LNCaP clone FGC (cell line): Measurements from ENCODE around the gene SYT9.
"Not testable (repeated sequence)": the region's sequence is repeated elsewhere in the genome, so short reads cannot be mapped to it uniquely, and the experiment has no call there.

ENCODE experiments used
- DNase-seq: peaks from one replicate; pipeline ENCODE4 v3.0.0-alpha.2; 2011; ENCODE audit warnings: low read depth
- H3K4me3 ChIP-seq: 2 replicates; pipeline ENCODE4 v1.5.1; 2011; ENCODE audit warnings: mild to moderate bottlenecking, low read depth, low read length, control low read depth
- TF ChIP-seq, protein P1 (sequence below): IDR thresholded peaks from 2 replicates; pipeline ENCODE4 v1.5.1; 2012; ENCODE audit warnings: mild to moderate bottlenecking; ENCODE audit not compliant: control insufficient read depth, insufficient read depth; ENCODE audit errors: extremely low read depth

Gene SYT9

DNA sequence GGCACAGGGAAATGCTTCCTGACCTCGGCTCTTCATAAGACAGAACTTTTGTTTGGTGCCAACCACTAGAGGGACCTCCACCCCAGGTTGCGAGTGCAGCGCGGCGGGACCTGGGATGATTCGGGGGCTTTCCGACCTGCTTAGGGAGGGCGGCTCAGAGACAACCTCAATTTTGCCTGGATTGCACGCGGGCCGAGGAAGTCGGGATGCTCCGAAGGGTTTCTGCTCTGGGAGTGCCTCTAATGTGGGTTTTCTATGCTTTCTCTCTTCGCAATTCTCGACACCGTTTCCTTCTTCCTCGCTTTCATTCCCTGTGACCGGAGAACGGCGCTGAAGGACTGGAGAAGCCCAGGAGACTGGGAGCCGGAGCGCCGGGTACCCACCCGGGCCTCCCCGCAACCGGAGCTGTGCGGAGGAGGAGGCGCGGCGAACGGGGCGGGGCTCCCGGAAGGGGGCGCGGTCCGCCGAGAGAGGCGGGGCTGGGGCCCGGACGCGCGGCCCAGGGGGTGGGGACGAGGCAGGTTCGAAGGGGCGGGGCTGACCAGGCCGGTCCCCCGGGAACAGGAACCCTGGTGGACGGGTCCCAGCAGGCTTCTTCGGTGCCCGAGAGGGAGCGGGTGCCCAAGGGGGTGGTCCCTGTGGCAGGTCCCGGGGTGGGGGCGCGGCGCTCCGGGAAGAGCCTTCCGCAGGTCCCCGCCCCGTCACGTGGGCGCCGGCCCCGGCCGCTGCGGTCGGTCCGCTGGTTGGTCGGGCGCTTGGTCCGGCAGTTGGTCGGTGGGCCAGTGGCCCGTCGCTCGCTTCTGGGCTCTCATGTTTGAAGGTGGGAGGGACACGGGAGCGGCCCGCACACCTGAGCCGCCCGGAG, 261.8 kb downstream of the SYT9 start, which contains the start of gene PPFIBP2:
TSS of gene PPFIBP2 (plus strand) at position 766 of the 865 bp plus-strand sequence. CDS start 35,477 bp downstream, outside the sequence.
- peak; percentile 58 for DNase-seq
- TF ChIP-seq, protein P1, sequence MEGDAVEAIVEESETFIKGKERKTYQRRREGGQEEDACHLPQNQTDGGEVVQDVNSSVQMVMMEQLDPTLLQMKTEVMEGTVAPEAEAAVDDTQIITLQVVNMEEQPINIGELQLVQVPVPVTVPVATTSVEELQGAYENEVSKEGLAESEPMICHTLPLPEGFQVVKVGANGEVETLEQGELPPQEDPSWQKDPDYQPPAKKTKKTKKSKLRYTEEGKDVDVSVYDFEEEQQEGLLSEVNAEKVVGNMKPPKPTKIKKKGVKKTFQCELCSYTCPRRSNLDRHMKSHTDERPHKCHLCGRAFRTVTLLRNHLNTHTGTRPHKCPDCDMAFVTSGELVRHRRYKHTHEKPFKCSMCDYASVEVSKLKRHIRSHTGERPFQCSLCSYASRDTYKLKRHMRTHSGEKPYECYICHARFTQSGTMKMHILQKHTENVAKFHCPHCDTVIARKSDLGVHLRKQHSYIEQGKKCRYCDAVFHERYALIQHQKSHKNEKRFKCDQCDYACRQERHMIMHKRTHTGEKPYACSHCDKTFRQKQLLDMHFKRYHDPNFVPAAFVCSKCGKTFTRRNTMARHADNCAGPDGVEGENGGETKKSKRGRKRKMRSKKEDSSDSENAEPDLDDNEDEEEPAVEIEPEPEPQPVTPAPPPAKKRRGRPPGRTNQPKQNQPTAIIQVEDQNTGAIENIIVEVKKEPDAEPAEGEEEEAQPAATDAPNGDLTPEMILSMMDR: peak; percentile 71
- peak within 1 kb of the TSS; percentile 86 for H3K4me3 ChIP-seq

DNA sequence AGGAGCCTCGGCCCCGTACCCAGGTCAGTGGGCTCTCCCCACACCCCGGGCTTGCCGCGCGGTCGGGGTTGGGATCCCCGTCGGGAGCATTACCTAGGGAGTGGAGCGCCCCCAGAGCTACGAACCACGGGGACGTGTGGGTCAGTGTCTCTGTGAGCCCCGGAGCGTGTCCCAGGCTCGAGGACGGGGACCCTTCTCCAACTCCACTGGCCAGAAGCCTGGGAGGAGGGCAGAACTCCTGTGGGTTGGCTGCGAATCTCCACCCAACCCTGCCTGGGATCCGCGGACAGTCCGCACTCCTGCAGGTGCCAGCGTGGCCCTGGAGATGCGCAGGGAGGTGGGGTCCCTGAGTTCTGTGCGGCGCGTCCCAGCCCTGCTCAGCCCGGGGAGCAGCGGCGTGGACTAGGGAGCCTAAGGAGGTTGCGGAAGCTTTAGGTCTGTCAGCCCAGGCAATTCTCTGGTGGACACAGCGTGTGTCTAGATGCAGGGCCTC, 262.4 kb downstream of the SYT9 start:
- TF ChIP-seq, protein P1: no peak
- no peak for DNase-seq
- H3K4me3 ChIP-seq: peak overlapping the region; percentile 86

DNA sequence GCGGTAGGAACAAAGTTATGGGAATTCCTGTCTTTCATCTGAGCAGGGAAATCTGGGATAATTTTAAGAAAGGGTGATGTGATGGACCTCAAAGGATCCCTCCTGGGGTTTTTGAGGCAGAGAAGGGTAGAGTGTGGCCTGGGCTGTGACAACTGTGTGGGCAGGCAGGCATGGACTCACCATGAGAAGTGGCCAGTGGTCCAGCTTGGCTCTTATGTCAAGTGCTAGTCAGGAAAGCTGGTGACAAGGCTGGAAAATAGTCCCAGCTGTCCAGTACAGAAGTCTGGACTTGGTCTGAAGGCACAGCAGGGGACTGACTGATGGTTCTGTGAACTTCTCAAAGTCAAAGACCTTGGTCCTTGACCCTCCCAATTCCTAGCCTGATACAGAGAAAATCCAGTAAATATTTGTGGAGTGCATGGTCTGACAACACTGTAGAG, 263.8 kb downstream of the SYT9 start:
- DNase-seq: no peak
- TF ChIP-seq, protein P1: no peak
- H3K4me3 ChIP-seq: no peak overlapping the region

DNA sequence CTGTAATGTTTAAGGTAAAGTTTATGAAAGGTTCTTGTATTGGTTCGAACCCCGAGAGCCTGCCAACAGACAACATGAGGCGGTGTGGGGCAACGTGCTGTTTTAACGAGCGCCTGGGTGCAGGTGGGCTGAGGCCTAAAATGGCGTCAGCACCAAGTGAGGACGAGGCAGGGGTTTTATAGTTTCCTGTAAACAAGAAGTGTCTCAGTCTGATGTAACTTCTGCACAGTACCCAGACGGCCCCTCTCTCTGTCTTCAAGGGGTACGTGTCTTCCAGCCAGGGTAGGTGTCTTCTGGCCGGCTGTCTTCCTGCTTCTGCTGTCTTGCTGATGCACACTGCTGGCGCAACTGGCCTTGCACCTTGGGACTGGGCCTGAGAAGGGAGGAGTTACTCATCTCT, 264.8 kb downstream of the SYT9 start:
- DNase-seq: no peak
- TF ChIP-seq, protein P1: no peak
- no peak overlapping the region for H3K4me3 ChIP-seq

DNA sequence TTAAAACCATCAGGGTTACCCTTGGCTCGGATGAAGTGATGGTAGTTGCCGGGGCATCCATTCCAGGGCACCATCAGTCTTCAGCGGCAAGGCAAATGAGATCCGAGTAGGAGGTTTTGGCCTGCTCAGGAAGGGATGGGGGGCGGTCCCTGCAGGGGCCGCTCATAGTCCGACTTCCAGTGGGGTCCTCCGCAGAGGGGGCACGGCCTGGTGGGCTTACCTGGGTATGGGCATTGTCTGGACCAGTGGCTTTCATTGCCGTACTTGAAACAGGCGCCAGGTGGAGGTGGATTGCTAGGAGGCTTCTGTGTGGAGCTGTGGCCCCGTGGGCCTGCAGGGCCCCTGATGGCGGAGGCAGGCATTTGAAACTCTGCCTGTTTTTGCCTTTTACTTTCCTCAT, 266.0 kb downstream of the SYT9 start:
- not testable (repeated sequence) for H3K4me3 ChIP-seq

More for the DNA sequence above, 266.0 kb downstream of the SYT9 start:
- DNase-seq: not testable (repeated sequence)
